ENCODE measurements around the gene RGS3.

RGS3 gene

DNA sequence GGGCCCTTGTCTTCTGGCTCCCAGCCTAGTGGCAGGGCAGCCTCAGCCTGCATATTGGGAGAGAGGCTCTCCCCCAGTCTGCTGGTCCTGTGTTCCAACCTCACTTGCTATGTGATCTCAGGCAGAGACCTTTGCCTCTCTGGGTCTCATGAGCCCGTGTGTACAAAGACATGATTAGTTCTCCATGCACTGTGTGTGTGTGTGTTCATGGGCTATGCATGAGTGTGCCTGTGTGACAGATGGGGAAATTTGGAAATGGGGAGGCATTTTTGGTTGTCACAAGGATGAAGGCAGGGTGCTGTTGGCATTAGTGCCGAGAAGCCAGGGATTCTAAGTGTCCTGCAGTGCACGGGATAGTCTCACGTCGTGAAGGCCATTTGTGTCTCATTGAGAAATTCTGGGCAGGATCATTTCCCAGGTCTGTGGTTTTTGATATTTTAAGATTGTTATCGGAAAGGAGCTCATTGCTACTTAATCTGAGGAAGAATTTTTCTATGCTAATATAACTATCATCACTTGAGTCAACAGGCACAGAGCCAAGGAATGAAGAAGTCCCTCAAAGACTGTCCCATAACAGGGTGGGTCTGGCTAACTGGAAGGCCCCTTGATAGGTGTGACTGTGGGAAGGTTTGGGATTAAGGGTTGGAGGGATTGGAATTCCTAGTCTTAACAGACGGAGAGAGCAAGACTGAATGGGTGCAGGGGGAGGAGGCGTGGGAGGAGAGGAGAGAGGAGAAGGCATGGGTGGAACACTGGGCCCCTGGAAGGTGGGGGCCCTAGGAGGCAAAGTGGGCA, 168.5 kb downstream of the RGS3 start:
- Histone ChIP-seq H3K4me3 (replicated peaks; ENCODE audit: low read depth, low read length) (no peak overlapping the region), H3K27me3 (replicated peaks; ENCODE audit: control insufficient read depth, insufficient read depth, low read length) (no peaks in the 10 kb centered on the region; the same call in none of the 2 replicates), H3K36me3 (ENCODE audit: control insufficient read depth, insufficient read depth, low read length) (no peaks in the 10 kb centered on the region)
- TF ChIP-seq, protein P1, sequence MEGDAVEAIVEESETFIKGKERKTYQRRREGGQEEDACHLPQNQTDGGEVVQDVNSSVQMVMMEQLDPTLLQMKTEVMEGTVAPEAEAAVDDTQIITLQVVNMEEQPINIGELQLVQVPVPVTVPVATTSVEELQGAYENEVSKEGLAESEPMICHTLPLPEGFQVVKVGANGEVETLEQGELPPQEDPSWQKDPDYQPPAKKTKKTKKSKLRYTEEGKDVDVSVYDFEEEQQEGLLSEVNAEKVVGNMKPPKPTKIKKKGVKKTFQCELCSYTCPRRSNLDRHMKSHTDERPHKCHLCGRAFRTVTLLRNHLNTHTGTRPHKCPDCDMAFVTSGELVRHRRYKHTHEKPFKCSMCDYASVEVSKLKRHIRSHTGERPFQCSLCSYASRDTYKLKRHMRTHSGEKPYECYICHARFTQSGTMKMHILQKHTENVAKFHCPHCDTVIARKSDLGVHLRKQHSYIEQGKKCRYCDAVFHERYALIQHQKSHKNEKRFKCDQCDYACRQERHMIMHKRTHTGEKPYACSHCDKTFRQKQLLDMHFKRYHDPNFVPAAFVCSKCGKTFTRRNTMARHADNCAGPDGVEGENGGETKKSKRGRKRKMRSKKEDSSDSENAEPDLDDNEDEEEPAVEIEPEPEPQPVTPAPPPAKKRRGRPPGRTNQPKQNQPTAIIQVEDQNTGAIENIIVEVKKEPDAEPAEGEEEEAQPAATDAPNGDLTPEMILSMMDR (IDR thresholded peaks at IDR 0.05; ENCODE audit: insufficient read depth, low read length, poor library complexity, severe bottlenecking), result no peak
- DNase-seq (ENCODE audit: extremely low read depth, insufficient read length), result no peak

DNA sequence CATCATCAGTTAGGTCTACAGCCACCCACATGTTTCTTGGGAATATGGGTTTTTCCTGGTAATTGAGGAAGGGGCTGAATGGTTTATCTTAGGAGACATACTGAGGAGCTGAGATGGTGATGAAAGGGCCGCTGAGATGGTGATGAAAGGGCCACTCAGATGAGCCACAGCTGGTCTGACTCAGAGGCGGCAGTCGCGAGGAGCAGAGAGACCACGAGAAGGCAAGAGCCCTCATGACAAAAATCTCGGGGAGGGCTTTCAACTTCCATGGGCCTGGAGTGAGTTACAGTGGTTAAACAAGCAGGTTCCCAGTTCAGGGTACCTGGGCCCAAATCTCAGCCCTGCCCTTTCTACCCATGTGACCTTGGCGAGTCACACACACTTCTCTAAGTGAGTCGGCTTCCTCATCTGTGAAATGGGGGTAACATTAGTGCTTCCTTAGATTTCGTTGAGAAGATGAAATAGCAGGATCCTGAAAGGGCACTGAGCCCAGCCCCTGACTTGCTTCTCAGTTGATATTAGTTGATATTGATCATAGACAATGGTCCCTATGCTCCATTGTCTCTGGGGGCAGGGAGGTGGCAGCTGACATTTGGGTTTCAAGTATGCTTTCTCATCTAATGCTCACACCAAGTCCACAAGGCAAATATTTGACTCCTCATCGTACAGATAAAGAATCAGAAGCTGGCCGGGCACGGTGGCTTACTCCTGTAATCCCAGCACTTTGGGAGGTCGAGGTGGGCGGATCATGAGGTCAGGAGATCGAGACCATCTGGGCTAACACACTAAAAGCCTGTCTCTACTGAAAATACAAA, 169.5 kb downstream of the RGS3 start:
- no peaks in the 10 kb centered on the region; the same call in none of the 2 replicates for H3K27me3 ChIP-seq (replicated peaks; ENCODE audit: control insufficient read depth, insufficient read depth, low read length)
- DNase-seq (ENCODE audit: extremely low read depth, insufficient read length), result no peak
- no peak overlapping the region for H3K4me3 ChIP-seq (replicated peaks; ENCODE audit: low read depth, low read length)
- H3K36me3 ChIP-seq (ENCODE audit: control insufficient read depth, insufficient read depth, low read length), result no peaks in the 10 kb centered on the region
- TF ChIP-seq, protein P1 (IDR thresholded peaks at IDR 0.05; ENCODE audit: insufficient read depth, low read length, poor library complexity, severe bottlenecking), result no peak

DNA sequence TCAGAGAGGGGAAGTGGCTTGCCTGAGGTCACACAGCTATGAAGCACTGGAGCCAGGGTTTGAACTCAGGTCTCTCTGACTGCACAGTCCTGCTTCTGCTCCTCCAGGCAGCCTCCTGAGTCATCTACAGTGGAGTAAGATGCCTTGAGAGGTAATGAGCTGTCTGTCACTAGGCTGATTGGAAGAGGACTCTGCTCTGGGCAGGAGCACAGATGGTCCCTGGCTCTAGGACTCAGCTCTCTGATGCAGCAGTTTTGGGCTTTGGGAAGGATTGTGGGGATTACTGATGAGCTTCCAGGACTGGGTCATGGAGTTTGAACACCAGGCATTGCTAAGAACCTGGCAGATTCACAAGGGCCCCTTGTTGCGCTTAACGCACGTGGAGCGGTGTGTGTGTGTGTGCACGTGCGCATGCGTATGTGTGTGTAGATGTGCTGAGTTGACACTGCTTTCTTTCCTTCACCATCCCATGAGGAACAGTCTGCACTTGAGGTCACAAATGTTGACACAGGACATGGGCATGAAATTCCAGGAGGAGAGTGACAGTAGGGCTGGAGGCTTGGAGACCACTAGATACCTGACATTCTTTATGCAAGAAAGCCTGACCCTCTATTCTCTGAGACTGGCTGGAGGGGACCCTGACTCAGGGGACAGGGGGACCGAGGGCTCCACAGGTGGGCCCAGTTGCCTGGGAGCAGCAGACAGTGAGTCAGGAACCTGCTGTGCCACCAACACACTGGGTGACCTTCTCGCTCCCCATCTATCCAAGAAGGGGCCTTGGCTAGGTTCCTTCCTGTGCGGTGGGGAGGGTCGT, 170.5 kb downstream of the RGS3 start:
- Histone ChIP-seq H3K36me3 (ENCODE audit: control insufficient read depth, insufficient read depth, low read length) (no peaks in the 10 kb centered on the region), H3K4me3 (replicated peaks; ENCODE audit: low read depth, low read length) (no peak overlapping the region), H3K27me3 (replicated peaks; ENCODE audit: control insufficient read depth, insufficient read depth, low read length) (no peaks in the 10 kb centered on the region; the same call in none of the 2 replicates)
- TF ChIP-seq, protein P1 (IDR thresholded peaks at IDR 0.05; ENCODE audit: insufficient read depth, low read length, poor library complexity, severe bottlenecking), result no peak
- no peak for DNase-seq (ENCODE audit: extremely low read depth, insufficient read length)

DNA sequence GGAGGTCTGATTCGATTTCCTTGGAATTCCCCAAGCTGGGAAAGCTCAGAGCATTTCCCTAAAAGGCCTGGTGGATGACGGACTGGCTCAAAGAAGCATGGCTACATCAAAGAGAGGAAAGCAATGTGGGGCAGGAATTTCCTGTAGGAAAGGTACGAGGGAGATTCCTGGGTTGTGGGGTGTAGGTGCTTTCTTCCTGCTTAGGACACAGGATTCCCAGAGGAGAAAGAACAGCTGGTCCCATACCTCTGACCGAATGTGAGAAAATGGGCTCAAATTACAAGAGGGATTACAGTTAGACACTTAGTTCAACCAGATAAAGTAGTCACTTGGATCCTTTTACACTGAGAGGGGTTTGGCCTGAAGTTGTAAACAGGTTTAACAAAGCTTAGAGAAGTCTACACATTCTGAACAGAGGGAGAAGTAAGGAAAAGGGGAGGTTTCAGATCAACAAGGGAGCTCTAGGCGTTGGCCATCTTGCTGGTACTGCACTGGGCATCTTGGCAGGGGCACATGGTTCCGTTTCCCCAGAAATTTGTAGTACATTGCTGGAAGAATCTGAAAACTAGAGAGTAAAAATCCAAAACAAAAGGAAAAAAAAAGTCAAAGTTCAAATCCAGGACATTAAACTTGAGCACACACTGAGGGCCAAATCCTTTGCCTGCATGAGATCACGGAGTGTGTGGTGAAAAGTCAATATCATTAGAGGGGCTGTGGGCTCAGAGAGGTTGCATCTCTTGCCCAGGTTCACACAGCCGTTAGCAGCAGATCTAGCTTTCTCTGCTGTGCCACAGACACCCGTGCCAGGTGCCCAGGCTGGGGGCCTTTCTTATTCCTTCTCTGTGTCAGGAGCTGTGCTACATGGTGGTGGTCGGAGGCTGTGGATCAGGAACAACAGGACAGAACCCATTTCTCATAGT, 171.3 kb downstream of the RGS3 start:
- Histone ChIP-seq H3K4me3 (replicated peaks; ENCODE audit: low read depth, low read length) (no peak overlapping the region), H3K36me3 (ENCODE audit: control insufficient read depth, insufficient read depth, low read length) (no peaks in the 10 kb centered on the region), H3K27me3 (replicated peaks; ENCODE audit: control insufficient read depth, insufficient read depth, low read length) (no peaks in the 10 kb centered on the region; the same call in none of the 2 replicates)
- no peak for DNase-seq (ENCODE audit: extremely low read depth, insufficient read length)
- TF ChIP-seq, protein P1 (IDR thresholded peaks at IDR 0.05; ENCODE audit: insufficient read depth, low read length, poor library complexity, severe bottlenecking), result no peak

DNA sequence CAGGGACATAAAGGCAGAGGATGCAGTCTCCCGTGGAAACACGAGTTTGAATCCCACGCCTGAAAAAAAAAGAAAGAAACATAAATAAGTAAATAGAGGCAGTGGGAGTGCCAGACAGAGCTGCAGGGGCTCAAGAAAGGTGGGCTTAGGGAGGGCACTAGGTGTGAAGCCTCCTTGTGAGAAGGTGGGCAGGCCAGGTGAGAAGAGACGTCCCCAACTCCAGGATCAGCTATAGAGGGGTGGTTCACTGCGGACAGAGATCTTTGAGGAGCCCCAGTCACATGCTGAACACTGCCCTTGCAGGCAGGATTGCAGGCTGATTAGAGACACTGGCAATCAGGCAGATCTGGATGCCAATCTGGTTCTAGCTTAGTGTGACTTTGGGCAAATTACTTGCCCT, 172.1 kb downstream of the RGS3 start:
- H3K27me3 ChIP-seq (replicated peaks; ENCODE audit: control insufficient read depth, insufficient read depth, low read length), result no peaks in the 10 kb centered on the region; the same call in none of the 2 replicates
- H3K36me3 ChIP-seq (ENCODE audit: control insufficient read depth, insufficient read depth, low read length), result no peaks in the 10 kb centered on the region
- TF ChIP-seq, protein P1 (IDR thresholded peaks at IDR 0.05; ENCODE audit: insufficient read depth, low read length, poor library complexity, severe bottlenecking), result no peak
- no peak overlapping the region for H3K4me3 ChIP-seq (replicated peaks; ENCODE audit: low read depth, low read length)
- DNase-seq (ENCODE audit: extremely low read depth, insufficient read length), result no peak

Data from GM06990 (cell line).